OCI-LY1 (cell line): ENCODE measurements around the gene PPP1R14B.
A peak's percentile ranks its signal among the peaks of the same experiment; 100 is the strongest.

Experiments used
- H2AFZ ChIP-seq: fragments of 200-600 bp; sonication (generic), shearing (Covaris generic); 2 replicates; pipeline ENCODE4 v1.6.0; 2014; ENCODE audit warnings: antibody characterized with exemption, mild to moderate bottlenecking, low read length
- H3F3A ChIP-seq: fragments of 200-600 bp; sonication (generic), shearing (Covaris generic); 2 replicates; pipeline ENCODE4 v1.6.0; 2014; ENCODE audit warnings: mild to moderate bottlenecking, antibody characterized with exemption, low read length, moderate library complexity; ENCODE audit not compliant: insufficient read depth
- H3K27ac ChIP-seq: fragments of 200-600 bp; sonication (generic); 2 replicates; pipeline ENCODE4 v1.5.1; 2014; ENCODE audit warnings: low read length, mixed run types, mild to moderate bottlenecking, low read depth; ENCODE audit not compliant: poor library complexity, severe bottlenecking
- H3K27me3 ChIP-seq: fragments of 200-600 bp; sonication (generic); 2 replicates; pipeline ENCODE4 v1.6.0; 2014; ENCODE audit warnings: antibody characterized with exemption, mild to moderate bottlenecking, low read length, moderate library complexity; ENCODE audit not compliant: insufficient read depth
- H3K36me3 ChIP-seq: fragments of 200-600 bp; sonication (generic); 2 replicates; pipeline ENCODE4 v1.6.1; 2014; ENCODE audit warnings: mild to moderate bottlenecking, antibody characterized with exemption, low read length, moderate library complexity, mixed read lengths; ENCODE audit not compliant: insufficient read depth
- H3K4me1 ChIP-seq: fragments of 200-600 bp; sonication (generic); 2 replicates; pipeline ENCODE4 v1.5.1; 2014; ENCODE audit warnings: mild to moderate bottlenecking, low read length, moderate library complexity; ENCODE audit not compliant: insufficient read depth, severe bottlenecking
- H3K4me2 ChIP-seq: fragments of 200-600 bp; sonication (generic), shearing (Covaris generic); 2 replicates; pipeline ENCODE4 v1.6.1; 2014; ENCODE audit warnings: low read length
- H3K4me3 ChIP-seq: fragments of 200-600 bp; sonication (generic); 2 replicates; pipeline ENCODE4 v1.5.1; 2014; ENCODE audit warnings: low read length, low read depth, mild to moderate bottlenecking, mixed read lengths; ENCODE audit not compliant: poor library complexity, severe bottlenecking
- H3K79me2 ChIP-seq: fragments of 200-600 bp; shearing (Covaris generic); 2 replicates; pipeline ENCODE4 v1.6.1; 2016; ENCODE audit warnings: mixed run types, low read length, mixed read lengths; ENCODE audit not compliant: insufficient read depth
- H3K9ac ChIP-seq: fragments of 200-600 bp; sonication (generic), shearing (Covaris generic); 2 replicates; pipeline ENCODE4 v1.6.1; 2014; ENCODE audit warnings: mild to moderate bottlenecking, low read length, mixed read lengths
- H3K9me2 ChIP-seq: fragments of 200-600 bp; sonication (generic), shearing (Covaris generic); 2 replicates; pipeline ENCODE4 v1.6.1; 2014; ENCODE audit warnings: low read depth, mild to moderate bottlenecking, low read length, mixed read lengths
- H3K9me3 ChIP-seq: fragments of 200-600 bp; shearing (Covaris generic); 2 replicates; pipeline ENCODE4 v1.6.1; 2014; ENCODE audit warnings: low read length, mixed read lengths
- H4K20me1 ChIP-seq: fragments of 200-600 bp; sonication (generic), shearing (Covaris generic); 2 replicates; pipeline ENCODE4 v1.6.0; 2016; ENCODE audit warnings: mild to moderate bottlenecking, low read length; ENCODE audit not compliant: insufficient read depth
- EZH2 ChIP-seq: fragments of 200-600 bp; sonication (generic), shearing (Covaris generic); IDR thresholded peaks from 2 replicates; pipeline ENCODE4 v1.8.0; 2017; ENCODE audit warnings: borderline replicate concordance, mixed run types, mild to moderate bottlenecking, antibody characterized with exemption, low read length, moderate library complexity, mixed read lengths
- TF ChIP-seq, protein P1 (sequence below): fragments of 200-600 bp; sonication (generic), shearing (Covaris generic); IDR thresholded peaks from 2 replicates; pipeline ENCODE4 v1.5.1; 2017; ENCODE audit warnings: mild to moderate bottlenecking, antibody characterized with exemption, low read length, moderate library complexity, mixed read lengths

The PPP1R14B gene

DNA sequence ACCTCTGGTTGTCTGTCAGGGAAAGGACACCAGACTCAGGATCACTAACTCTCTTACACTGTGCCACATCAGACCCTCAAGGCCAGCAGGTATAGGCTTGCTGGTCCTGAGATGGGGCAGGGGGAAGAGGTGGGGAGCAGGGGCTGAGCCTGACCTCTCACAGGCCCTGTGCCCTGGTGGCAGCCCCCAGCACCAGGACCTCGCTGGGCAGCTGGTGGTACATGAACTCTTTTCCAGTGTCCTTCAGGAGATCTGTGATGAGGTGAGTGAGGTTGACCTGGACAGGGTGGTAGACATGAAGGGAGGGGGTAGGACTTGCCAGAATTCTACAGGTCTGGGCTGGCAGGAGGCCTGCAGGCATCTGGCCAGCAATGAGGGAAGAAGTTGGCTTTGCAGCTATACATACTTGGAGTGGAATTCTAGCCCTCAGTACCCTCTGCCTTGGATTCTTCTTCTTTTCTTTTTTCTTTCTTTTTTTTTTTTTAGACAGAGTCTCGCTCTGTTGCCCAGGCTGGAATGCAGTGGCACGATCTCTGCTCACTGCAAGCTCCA is 19.3 kb downstream of the PPP1R14B start:
- Histone ChIP-seq H3K79me2 (no peaks in the 10 kb centered on the region), H3K36me3 (peaks cover 20% of the 10 kb centered on the region; the same call in 1 of the 2 replicates), H3F3A (no peaks in the 10 kb centered on the region), H3K9me3 (no peaks in the 10 kb centered on the region), H3K4me2 (peak overlapping the region; percentile 94), H3K27me3 (no peaks in the 10 kb centered on the region), H3K4me1 (peaks cover 58% of the 10 kb centered on the region), H3K4me3 (peak overlapping the region; percentile 90), H4K20me1 (no peaks in the 10 kb centered on the region), H3K9me2 (no peaks in the 10 kb centered on the region), H3K27ac (peak overlapping the region; percentile 74), H3K9ac (peak overlapping the region; percentile 99; the same call in 1 of the 2 replicates), H2AFZ (no peak overlapping the region)
- TF ChIP-seq, protein P1, sequence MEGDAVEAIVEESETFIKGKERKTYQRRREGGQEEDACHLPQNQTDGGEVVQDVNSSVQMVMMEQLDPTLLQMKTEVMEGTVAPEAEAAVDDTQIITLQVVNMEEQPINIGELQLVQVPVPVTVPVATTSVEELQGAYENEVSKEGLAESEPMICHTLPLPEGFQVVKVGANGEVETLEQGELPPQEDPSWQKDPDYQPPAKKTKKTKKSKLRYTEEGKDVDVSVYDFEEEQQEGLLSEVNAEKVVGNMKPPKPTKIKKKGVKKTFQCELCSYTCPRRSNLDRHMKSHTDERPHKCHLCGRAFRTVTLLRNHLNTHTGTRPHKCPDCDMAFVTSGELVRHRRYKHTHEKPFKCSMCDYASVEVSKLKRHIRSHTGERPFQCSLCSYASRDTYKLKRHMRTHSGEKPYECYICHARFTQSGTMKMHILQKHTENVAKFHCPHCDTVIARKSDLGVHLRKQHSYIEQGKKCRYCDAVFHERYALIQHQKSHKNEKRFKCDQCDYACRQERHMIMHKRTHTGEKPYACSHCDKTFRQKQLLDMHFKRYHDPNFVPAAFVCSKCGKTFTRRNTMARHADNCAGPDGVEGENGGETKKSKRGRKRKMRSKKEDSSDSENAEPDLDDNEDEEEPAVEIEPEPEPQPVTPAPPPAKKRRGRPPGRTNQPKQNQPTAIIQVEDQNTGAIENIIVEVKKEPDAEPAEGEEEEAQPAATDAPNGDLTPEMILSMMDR, result no peak
- no peak for TF ChIP-seq EZH2

DNA sequence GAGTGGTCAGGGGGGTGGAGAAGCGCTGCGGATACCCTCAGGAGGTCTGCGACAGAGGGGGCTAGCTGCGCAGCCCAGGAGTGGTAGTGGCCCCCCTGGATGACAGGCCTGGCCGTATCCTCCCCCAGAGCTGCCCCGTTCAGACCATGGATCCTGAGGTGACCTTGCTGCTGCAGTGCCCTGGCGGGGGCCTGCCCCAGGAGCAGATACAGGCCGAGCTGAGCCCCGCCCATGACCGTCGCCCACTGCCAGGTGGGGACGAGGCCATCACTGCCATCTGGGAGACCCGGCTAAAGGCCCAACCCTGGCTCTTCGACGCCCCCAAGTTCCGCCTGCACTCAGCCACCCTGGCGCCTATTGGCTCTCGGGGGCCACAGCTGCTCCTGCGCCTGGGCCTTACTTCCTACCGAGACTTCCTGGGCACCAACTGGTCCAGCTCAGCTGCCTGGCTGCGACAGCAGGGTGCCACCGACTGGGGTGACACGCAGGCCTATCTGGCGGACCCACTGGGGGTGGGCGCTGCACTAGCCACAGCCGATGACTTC is 20.2 kb downstream of the PPP1R14B start:
- Histone ChIP-seq H3K9me2 (no peaks in the 10 kb centered on the region), H2AFZ (no peak overlapping the region), H3K79me2 (no peaks in the 10 kb centered on the region), H3K36me3 (peaks cover 21% of the 10 kb centered on the region; the same call in 1 of the 2 replicates), H3K27me3 (no peaks in the 10 kb centered on the region), H3K4me1 (peaks cover 50% of the 10 kb centered on the region), H3K4me3 (peak overlapping the region; percentile 90), H3K9ac (peak overlapping the region; percentile 99), H4K20me1 (no peaks in the 10 kb centered on the region), H3K4me2 (peak overlapping the region; percentile 94), H3K9me3 (no peaks in the 10 kb centered on the region), H3K27ac (peak overlapping the region; percentile 74), H3F3A (no peaks in the 10 kb centered on the region)
- no peak for TF ChIP-seq EZH2
- TF ChIP-seq, protein P1, result no peak

DNA sequence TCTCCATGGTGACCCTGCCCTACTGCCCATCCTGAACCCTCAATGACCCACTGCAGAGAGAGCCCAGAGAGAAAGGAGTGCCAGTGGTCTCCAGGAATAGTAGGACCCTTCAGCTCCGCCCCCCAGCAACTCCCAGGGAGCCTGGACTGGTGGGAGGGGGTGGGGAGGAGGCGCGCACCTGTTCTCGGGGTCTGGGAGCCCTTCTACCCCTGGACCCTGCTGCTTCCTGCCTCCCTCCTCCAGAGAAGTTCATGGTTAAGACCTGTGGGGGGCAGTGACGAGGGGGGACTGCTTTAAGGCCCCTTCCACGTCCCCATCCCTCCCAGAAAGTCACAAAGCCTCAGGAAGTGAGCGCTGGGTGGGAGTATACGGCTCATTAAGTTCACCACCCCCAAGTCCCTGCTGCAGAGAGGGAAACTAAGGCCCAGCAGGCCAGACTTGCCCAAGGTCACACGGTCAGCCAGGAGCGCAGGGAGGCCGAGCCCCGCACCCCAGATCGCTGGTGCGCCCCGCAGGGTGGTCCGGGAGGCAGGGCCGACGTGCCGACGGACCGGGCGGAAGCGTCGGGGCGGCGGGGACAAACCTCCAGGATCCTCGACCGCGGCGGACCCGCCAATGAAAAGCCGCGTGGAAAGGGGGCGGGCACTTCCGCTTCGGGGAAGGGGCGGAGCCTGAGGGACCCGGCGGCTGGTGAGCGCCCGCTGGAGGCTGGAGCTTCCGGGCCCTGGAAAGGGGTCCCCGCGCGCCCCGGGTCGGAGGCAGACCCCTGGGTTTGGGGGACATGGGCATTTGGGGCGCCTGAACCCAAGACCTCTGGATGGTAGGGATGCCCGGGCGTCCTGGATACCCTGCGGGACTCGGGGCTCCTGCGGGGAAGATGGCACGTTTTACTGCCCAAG is 20.9 kb downstream of the PPP1R14B start, which contains the start of the genes NUDT22 and TRPT1:
TSS of gene NUDT22 (plus strand) at position 667 of the 899 bp plus-strand sequence. CDS start 379 bp downstream, outside the sequence.
TSS of gene TRPT1 (minus strand) at position 579 of the 899 bp plus-strand sequence. CDS start at position 253, 326 bp downstream.
- peak within 1 kb of the TSS; percentile 94 for H3K4me2 ChIP-seq
- H3K9me3 ChIP-seq, result no peaks in the 10 kb centered on the region
- no peaks in the 10 kb centered on the region for H4K20me1 ChIP-seq
- H3K27me3 ChIP-seq, result no peaks in the 10 kb centered on the region
- H3K9ac ChIP-seq, result peak within 1 kb of the TSS; percentile 99
- H3K9me2 ChIP-seq, result no peaks in the 10 kb centered on the region
- H3K36me3 ChIP-seq, result peaks cover 26% of the 10 kb centered on the region
- H3K79me2 ChIP-seq, result no peaks in the 10 kb centered on the region
- peaks cover 43% of the 10 kb centered on the region for H3K4me1 ChIP-seq
- peak within 1 kb of the TSS; percentile 90 for H3K4me3 ChIP-seq
- H3F3A ChIP-seq, result no peaks in the 10 kb centered on the region
- peak within 1 kb of the TSS; percentile 74 for H3K27ac ChIP-seq
- no peak for TF ChIP-seq EZH2
- TF ChIP-seq, protein P1, result peak; percentile 21
- no peak within 1 kb of the TSS for H2AFZ ChIP-seq
